SK-N-SH (cell line): Measurements from ENCODE around the gene PPME1.
"Not testable (repeated sequence)": the region's sequence is repeated elsewhere in the genome, so short reads cannot be mapped to it uniquely, and the experiment has no call there.

ENCODE experiments used
- FOXM1 ChIP-seq: IDR thresholded peaks from 2 replicates; pipeline ENCODE4 v1.4.0; 2012; ENCODE audit warnings: low read depth, mild to moderate bottlenecking
- JUND ChIP-seq: IDR thresholded peaks from 2 replicates; pipeline ENCODE4 v1.4.0; 2012
- TEAD4 ChIP-seq: IDR thresholded peaks from 2 replicates; pipeline ENCODE4 v1.4.0; 2012; ENCODE audit warnings: mild to moderate bottlenecking, borderline replicate concordance; ENCODE audit not compliant: insufficient read depth
- TF ChIP-seq, protein P1 (sequence below): fragments of 200-600 bp; sonication (generic); IDR thresholded peaks from 2 replicates; pipeline ENCODE4 v1.6.1; 2017; ENCODE audit warnings: antibody characterized with exemption, mild to moderate bottlenecking, moderate library complexity
- TF ChIP-seq, protein P2 (sequence below): IDR thresholded peaks from 2 replicates; pipeline ENCODE4; 2012

DNA sequence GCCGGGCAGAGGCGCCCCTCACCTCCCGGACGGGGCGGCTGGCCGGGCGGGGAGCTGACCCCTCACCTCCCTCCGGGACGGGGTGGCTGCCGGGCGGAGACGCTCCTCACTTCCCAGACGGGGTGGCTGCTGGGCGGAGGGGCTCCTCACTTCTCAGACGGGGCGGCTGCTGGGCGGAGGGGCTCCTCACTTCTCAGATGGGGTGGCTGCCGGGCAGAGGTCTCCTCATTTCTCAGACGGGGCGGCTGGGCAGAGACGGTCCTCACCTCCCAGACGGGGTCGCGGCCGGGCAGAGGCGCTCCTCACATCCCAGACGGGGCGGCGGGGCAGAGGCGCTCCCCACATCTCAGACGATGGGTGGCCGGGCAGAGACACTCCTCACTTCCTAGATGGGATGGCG, 42.0 kb upstream of the PPME1 start:
- TF ChIP-seq, protein P1, sequence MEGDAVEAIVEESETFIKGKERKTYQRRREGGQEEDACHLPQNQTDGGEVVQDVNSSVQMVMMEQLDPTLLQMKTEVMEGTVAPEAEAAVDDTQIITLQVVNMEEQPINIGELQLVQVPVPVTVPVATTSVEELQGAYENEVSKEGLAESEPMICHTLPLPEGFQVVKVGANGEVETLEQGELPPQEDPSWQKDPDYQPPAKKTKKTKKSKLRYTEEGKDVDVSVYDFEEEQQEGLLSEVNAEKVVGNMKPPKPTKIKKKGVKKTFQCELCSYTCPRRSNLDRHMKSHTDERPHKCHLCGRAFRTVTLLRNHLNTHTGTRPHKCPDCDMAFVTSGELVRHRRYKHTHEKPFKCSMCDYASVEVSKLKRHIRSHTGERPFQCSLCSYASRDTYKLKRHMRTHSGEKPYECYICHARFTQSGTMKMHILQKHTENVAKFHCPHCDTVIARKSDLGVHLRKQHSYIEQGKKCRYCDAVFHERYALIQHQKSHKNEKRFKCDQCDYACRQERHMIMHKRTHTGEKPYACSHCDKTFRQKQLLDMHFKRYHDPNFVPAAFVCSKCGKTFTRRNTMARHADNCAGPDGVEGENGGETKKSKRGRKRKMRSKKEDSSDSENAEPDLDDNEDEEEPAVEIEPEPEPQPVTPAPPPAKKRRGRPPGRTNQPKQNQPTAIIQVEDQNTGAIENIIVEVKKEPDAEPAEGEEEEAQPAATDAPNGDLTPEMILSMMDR = not testable (repeated sequence)
- not testable (repeated sequence) for TF ChIP-seq JUND, TEAD4, FOXM1
- TF ChIP-seq, protein P2, sequence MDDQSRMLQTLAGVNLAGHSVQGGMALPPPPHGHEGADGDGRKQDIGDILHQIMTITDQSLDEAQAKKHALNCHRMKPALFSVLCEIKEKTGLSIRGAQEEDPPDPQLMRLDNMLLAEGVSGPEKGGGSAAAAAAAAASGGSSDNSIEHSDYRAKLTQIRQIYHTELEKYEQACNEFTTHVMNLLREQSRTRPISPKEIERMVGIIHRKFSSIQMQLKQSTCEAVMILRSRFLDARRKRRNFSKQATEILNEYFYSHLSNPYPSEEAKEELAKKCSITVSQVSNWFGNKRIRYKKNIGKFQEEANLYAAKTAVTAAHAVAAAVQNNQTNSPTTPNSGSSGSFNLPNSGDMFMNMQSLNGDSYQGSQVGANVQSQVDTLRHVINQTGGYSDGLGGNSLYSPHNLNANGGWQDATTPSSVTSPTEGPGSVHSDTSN = not testable (repeated sequence)
